K562 (cell line): Measurements from ENCODE around the gene TMEM126B. TPM values are rescaled to one million over a fixed set of nuclear protein-coding genes. Genes with fewer than 3 reads are reported as not detected.

Source experiments
- COPS2 ChIP-seq: fragments of 450-650 bp; conservative IDR thresholded peaks from 2 replicates; pipeline ENCODE4 v1.6.1; 2016; ENCODE audit warnings: mild to moderate bottlenecking, moderate library complexity
- FOXP4 ChIP-seq: sonication (generic); formaldehyde crosslinking; IDR thresholded peaks from 2 replicates; pipeline ENCODE4 v1.8.0; 2022; ENCODE audit warnings: mild to moderate bottlenecking, missing genetic modification reagents, borderline replicate concordance
- GATAD2A ChIP-seq: fragments of 450-650 bp; IDR thresholded peaks from 2 replicates; pipeline ENCODE4 v1.6.1; 2017
- MED1 ChIP-seq: sonication (generic); formaldehyde crosslinking; IDR thresholded peaks from 2 replicates; pipeline ENCODE4 v1.8.1; 2023; ENCODE audit warnings: missing genetic modification reagents, borderline replicate concordance
- MGA ChIP-seq: fragments of 450-650 bp; IDR thresholded peaks from 2 replicates; pipeline ENCODE4 v1.6.1; 2016; ENCODE audit warnings: mild to moderate bottlenecking, moderate library complexity
- NR2F6 ChIP-seq: fragments of 450-650 bp; formaldehyde crosslinking; IDR thresholded peaks from 2 replicates; pipeline ENCODE4 v1.4.0; 2020; ENCODE audit warnings: mild to moderate bottlenecking
- PHB2 ChIP-seq: fragments of 450-650 bp; IDR thresholded peaks from 2 replicates; pipeline ENCODE4 v1.6.1; 2017; ENCODE audit warnings: low read depth
- POU5F1 ChIP-seq: fragments of 150-350 bp; IDR thresholded peaks from 2 replicates; pipeline ENCODE4 v1.6.1; 2014; ENCODE audit warnings: borderline replicate concordance, low read length, low read depth, mild to moderate bottlenecking; ENCODE audit not compliant: partially characterized antibody
- TCF7 ChIP-seq: sonication (generic); IDR thresholded peaks from 2 replicates; pipeline ENCODE4 v1.6.1; 2016; ENCODE audit warnings: antibody characterized with exemption, borderline replicate concordance
- ZNF740 ChIP-seq, 3 experiments: fragments of 200-800 bp in 1 of 3; sonication (Bioruptor generic) in 1 of 3; sonication (generic) in 1 of 3; formaldehyde crosslinking in 1 of 3; IDR thresholded peaks; 2 replicates each; pipeline versions ENCODE4 v1.6.1 to v1.8.0; 2016 to 2022; ENCODE audit warnings: mild to moderate bottlenecking in 2 of 3, missing compliant biosample characterization in 2 of 3, missing genetic modification characterization in 2 of 3, missing genetic modification reagents in 1 of 3
- polyA plus RNA-seq, 8 experiments: library from polyadenylated mRNA; depleted of rRNA in 4 of 8; stranded (reverse) in 5 of 8; unstranded in 3 of 8; fragments of >200 nt; fragmentation: Nextera tagmentation in 2 of 8; fragmentation: Illumina TruSeq in 1 of 8; extraction: Ambion mirVana in 2 of 8; extraction: Trizol in 1 of 8; gene quantifications; 2 replicates each; pipeline versions ENCODE4 v1.2.1 to v1.2.3, GENCODE V29; 2011 to 2014; ENCODE audit warnings: inconsistent platforms in 1 of 8, missing spikeins in 1 of 8
- total RNA-seq, 7 experiments: library from RNA; depleted of rRNA in 6 of 7; stranded (reverse); fragments of >200 nt in 6 of 7; fragmentation: Illumina TruSeq in 2 of 7; extraction: Trizol in 2 of 7; gene quantifications; 2 replicates each; pipeline versions ENCODE4 v1.2.1 to v1.2.3, GENCODE V29; 2011 to 2021; ENCODE audit warnings: low replicate concordance in 1 of 7

Gene TMEM126B
- total and polyA plus RNA-seq, 9 of the 15 experiments (the other 6 are each of a cell fraction or from before 2014, with no cell fraction given), result 85.5 to 226 (median 164) TPM

- TF ChIP-seq FOXP4 (no peak), TCF7 (no peak), PHB2 (no peak), MED1 (CRISPR knock-in tag) (no peak), POU5F1 (no peak), COPS2 (no peak), MGA (peak; percentile 73), GATAD2A (0 out of 2 replicates have a peak, but pooled peaks have one; percentile 64), NR2F6 (CRISPR knock-in tag) (no peak), ZNF740 (CRISPR knock-in tag; IDR thresholded peaks at IDR 0.05) (0 out of 2 replicates have a peak, but pooled peaks have one; percentile 23), ZNF740 (tag; IDR thresholded peaks at IDR 0.05) (no peak)
Observed at GRCh38 chr11:85664615-85665481, 36.5 kb downstream of the TMEM126B start, which contains the start of gene CREBZF (continued).
